GM12801 (cell line): Measurements from ENCODE around the gene BTF3.

ENCODE experiments used
- CTCF ChIP-seq: IDR thresholded peaks from one replicate; pipeline ENCODE4 v1.5.1; 2011; ENCODE audit warnings: control low read depth; ENCODE audit not compliant: insufficient read length; ENCODE audit errors: extremely low read depth

The BTF3 gene

GRCh38 chr5:73480500-73480899 is 17.7 kb upstream of the BTF3 start:
- no peak for TF ChIP-seq CTCF

- TF ChIP-seq CTCF = no peak
Observed at GRCh38 chr5:73482383-73483136, 15.7 kb upstream of the BTF3 start.

- TF ChIP-seq CTCF = no peak
Observed at GRCh38 chr5:73483676-73484075, 14.6 kb upstream of the BTF3 start.

GRCh38 chr5:73484511-73484910 is 13.7 kb upstream of the BTF3 start:
- TF ChIP-seq CTCF = no peak

GRCh38 chr5:73485715-73486114 is 12.5 kb upstream of the BTF3 start:
- no peak for TF ChIP-seq CTCF

- TF ChIP-seq CTCF = no peak
Observed at GRCh38 chr5:73486119-73486899, 11.9 kb upstream of the BTF3 start.

GRCh38 chr5:73487815-73488214 is 10.4 kb upstream of the BTF3 start:
- no peak for TF ChIP-seq CTCF
